ENCODE measurements around the gene SLC26A1.

SLC26A1 gene

GRCh38 chr4:1022739-1023066 lies 29.5 kb upstream of the SLC26A1 start:
- H3K27me3 ChIP-seq (ENCODE audit: insufficient read depth, low read depth, severe bottlenecking), result no peaks in the 10 kb centered on the region
- H3K4me3 ChIP-seq (ENCODE audit: low read depth, low read length), result no peak overlapping the region
- DNase-seq, result no peak
- peaks cover 32% of the 10 kb centered on the region for H3K36me3 ChIP-seq
- no peak overlapping the region for H3K27ac ChIP-seq
- no peak for TF ChIP-seq CTCF (IDR thresholded peaks at IDR 0.05; ENCODE audit: low read depth, low read length)
- H3K9me3 ChIP-seq (ENCODE audit: severe bottlenecking), result no peaks in the 10 kb centered on the region

DNA sequence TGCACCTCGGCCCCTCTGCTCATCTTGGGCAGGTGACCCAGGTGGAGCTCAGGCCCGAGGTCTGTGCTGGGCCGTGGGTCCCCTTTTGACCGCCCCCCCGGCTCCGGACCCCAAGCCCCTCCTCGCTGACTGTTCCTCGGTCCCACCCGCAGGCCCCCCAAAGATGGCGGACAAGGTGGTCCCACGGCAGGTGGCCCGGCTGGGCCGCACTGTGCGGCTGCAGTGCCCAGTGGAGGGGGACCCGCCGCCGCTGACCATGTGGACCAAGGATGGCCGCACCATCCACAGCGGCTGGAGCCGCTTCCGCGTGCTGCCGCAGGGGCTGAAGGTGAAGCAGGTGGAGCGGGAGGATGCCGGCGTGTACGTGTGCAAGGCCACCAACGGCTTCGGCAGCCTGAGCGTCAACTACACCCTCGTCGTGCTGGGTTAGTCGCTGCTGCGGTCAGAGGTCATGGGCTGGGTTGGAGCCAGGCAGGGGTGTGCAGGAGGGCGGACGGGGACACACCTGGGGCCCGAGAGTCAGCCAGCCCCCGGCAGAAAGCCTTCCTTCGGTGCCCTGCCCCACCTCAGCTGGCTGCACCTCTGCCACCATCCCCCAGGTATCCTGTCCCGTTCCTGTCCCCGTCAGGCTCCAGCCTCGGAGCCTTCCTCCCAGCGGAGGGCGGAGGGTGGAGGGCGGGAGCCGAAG lies 29.0 kb upstream of the SLC26A1 start:
- Histone ChIP-seq H3K9me3 (ENCODE audit: severe bottlenecking) (no peaks in the 10 kb centered on the region), H3K36me3 (peaks cover 32% of the 10 kb centered on the region), H3K27ac (no peak overlapping the region), H3K27me3 (ENCODE audit: insufficient read depth, low read depth, severe bottlenecking) (no peaks in the 10 kb centered on the region), H3K4me3 (ENCODE audit: low read depth, low read length) (no peak overlapping the region)
- DNase-seq, result no peak
- no peak for TF ChIP-seq CTCF (IDR thresholded peaks at IDR 0.05; ENCODE audit: low read depth, low read length)

DNA sequence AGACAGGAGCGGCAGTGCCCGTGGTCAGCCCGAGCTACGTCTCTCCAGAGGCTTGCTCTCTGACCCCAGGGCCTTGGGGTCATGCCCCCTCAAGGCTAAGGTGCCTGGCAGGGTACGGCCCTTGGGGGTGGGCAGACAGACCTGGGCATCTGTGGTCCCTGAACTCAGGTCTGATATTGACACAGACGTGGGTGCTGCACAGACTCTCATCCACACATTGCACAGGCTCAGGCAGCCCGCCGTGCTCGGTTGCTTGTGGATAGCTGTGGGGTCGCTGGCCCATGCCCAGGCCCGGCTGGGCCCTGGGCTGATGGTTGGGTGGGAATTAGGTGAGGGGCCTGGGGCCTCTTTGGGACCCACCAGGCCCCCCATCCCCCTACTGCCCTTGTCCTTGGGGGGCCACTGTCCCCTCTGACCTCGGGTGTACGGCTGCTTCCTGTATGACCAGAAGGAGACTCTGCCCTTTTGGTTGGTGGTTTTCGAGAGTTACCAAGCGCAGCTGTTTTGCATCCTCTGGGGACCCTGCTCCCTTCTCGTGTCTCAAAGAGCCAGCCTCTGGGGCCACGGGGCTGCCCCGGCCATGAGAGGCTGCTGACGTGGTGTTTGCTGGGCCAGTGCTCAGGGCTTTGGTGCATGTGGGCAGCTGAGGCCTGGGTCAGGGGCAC lies 28.3 kb upstream of the SLC26A1 start:
- no peak for TF ChIP-seq CTCF (IDR thresholded peaks at IDR 0.05; ENCODE audit: low read depth, low read length)
- Histone ChIP-seq H3K9me3 (ENCODE audit: severe bottlenecking) (no peaks in the 10 kb centered on the region), H3K36me3 (peaks cover 32% of the 10 kb centered on the region), H3K27me3 (ENCODE audit: insufficient read depth, low read depth, severe bottlenecking) (no peaks in the 10 kb centered on the region), H3K27ac (no peak overlapping the region), H3K4me3 (ENCODE audit: low read depth, low read length) (no peak overlapping the region)
- DNase-seq, result no peak

DNA sequence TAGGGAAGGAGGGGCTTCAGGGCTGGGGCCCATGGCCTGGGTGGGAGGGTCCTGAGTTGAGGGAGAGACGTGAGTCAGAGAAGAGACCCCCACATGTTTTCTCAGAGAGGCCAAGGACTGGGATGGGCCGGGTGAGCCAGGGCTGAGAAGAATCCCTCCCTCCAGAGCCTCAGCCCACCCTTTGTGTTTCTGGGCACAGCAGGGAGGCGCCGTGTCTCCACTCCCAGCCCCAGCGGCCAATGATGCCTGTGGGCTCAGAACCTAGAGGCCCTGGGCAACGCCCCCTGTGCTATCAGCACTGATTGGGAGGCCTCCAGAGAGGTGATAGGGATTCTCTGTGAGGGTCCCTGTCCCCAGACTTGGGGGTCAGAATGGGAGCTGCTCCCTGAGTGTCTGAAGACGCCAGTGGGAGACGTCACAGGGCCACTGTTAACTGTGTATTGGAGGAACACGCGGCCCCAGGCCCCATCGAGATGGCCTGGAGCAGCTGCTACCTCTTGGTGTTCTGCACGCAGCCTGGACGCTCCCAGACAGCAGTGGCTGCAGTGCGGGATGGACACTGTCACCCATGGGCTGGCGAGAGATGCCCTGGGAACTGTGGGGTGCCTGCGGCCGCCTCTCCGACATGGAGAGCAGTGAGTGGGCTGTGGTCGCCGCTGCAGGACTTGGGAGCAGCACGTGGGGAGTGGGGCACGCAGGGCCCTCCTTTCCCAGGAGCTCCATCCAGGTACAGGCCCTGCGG lies 26.7 kb upstream of the SLC26A1 start:
- Histone ChIP-seq H3K36me3 (peaks cover 27% of the 10 kb centered on the region), H3K27me3 (ENCODE audit: insufficient read depth, low read depth, severe bottlenecking) (no peaks in the 10 kb centered on the region), H3K9me3 (ENCODE audit: severe bottlenecking) (no peaks in the 10 kb centered on the region), H3K27ac (no peak overlapping the region), H3K4me3 (ENCODE audit: low read depth, low read length) (no peak overlapping the region)
- DNase-seq, result no peak
- TF ChIP-seq CTCF (IDR thresholded peaks at IDR 0.05; ENCODE audit: low read depth, low read length), result no peak

- no peak for TF ChIP-seq CTCF (IDR thresholded peaks at IDR 0.05; ENCODE audit: low read depth, low read length)
- no peak for DNase-seq
- Histone ChIP-seq H3K27ac (peak overlapping the region; percentile 14; the same call in 1 of the 2 replicates), H3K36me3 (peaks cover 25% of the 10 kb centered on the region), H3K4me3 (ENCODE audit: low read depth, low read length) (no peak overlapping the region), H3K27me3 (ENCODE audit: insufficient read depth, low read depth, severe bottlenecking) (no peaks in the 10 kb centered on the region), H3K9me3 (ENCODE audit: severe bottlenecking) (no peaks in the 10 kb centered on the region)
Observed at GRCh38 chr4:1019320-1019719, 26.1 kb upstream of the SLC26A1 start.

Data from WERI-Rb-1 (cell line).